HG02943 (cell line): ENCODE data around the gene PLOD3.

Experiments used
- ATAC-seq: cut with Tn5 transposase; IDR thresholded peaks from one replicate; pipeline ENCODE4 v1.9.1; 2021; ENCODE audit warnings: mild to moderate bottlenecking, low read depth, moderate library complexity; ENCODE audit not compliant: unreplicated experiment

Gene PLOD3

GRCh38 chr7:101239191-101239950, 22.0 kb upstream of the PLOD3 start:
- no peak for ATAC-seq

GRCh38 chr7:101238226-101239182, 21.1 kb upstream of the PLOD3 start:
- no peak for ATAC-seq

GRCh38 chr7:101237206-101238067, 20.1 kb upstream of the PLOD3 start, which contains the start of gene CLDN15:
Gene CLDN15, minus strand, starts transcription at chr7:101237802. Its CDS starts 221 bp downstream, at chr7:101237581.
- no peak for ATAC-seq

- no peak for ATAC-seq
These were observed 19.0 kb upstream of the PLOD3 start for GRCh38 chr7:101236292-101236835.

DNA sequence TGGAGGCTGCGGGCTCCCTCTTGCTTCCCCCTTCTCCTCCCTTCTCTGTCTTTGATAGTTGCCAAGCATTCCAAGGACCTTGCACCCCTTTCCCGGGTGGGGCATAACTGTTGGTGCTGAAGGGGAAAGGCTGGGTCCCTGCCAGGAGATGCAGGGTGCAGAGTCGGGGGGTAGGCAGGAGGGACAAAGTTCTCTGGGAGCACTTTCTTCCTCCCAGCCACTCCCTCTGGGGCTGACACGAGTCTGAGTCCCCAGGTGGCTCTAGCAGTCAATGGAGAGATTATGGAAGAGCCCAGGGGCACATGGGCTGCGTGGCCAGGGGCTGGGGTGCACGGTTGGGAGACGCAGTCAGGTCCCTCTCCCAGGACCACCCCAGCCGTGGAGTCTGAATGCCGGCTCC, 18.1 kb upstream of the PLOD3 start:
- no peak for ATAC-seq

DNA sequence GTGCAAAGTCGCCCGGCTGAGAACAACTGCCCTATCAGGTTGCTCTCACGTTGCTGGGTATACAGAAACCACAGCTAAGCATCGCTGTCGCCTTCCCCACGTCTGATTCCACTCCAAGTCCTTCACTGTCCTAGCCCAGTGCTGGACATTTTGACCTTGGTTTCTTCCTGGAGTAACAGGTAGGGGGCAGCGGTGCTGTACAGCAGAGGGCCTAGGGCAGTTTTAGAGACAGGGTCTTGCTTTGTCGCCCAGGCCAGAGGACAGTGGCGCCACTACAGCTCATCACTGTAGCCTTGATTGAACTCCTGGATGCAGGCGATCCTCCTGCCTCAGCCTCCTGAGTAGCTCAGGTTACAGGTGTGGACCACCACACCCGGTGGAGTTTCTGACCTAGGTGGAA, 17.7 kb upstream of the PLOD3 start:
- no peak for ATAC-seq

- ATAC-seq, result no peak
These were observed 17.3 kb upstream of the PLOD3 start for GRCh38 chr7:101234636-101235035.

GRCh38 chr7:101233907-101234547, 16.6 kb upstream of the PLOD3 start:
- ATAC-seq, result no peak

- no peak for ATAC-seq
These were observed 14.9 kb upstream of the PLOD3 start for GRCh38 chr7:101232141-101232850.

GRCh38 chr7:101231644-101232043, 14.3 kb upstream of the PLOD3 start:
- no peak for ATAC-seq

- ATAC-seq, result no peak
These were observed 9.3 kb upstream of the PLOD3 start for GRCh38 chr7:101226721-101227120.

DNA sequence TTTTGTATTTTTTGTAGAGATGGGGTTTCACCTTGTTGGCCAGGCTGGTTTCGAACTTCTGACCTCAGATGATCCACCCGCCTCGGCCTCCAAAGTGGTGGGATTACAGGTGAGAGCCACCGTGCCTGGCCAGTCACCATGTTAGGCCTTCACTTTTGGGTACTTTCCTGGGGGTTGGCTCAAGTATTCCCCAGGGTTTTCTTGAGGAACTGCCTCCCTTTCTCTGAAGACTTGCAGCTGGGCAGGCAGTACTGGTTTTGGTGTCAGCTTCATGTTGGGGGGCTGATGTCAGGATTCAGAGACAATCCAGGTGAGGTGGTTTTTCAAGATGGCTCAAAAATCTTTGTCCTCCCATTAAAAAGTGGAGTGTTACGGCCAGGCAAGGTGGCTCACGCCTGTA, 8.3 kb upstream of the PLOD3 start:
- ATAC-seq, result no peak

GRCh38 chr7:101223528-101223927, 6.1 kb upstream of the PLOD3 start:
- no peak for ATAC-seq

DNA sequence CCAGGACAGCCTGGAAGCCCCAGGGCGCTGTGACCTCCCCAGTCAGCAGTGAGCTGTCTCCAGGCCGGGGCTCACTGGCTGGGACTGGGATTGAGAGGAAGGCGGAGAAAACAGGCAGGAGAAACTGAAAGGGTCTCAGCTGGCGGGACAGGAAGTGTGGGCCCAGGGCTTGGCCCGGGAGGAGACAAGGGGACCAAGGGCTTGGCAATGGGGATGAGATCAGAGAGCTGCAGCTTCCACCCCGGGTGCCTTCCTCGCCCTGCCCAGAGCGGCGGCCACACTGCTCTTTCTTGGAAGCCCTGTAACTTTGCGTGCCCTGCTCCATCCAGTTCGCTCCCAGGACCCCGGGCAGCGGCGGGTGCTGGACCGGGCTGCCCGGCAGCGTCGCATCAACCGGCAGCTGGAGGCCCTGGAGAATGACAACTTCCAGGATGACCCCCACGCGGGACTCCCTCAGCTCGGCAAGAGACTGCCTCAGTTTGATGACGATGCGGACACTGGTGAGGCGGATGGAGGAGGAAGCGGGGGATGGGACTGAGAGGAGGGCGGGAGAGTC, 5.0 kb upstream of the PLOD3 start:
- ATAC-seq, result no peak

DNA sequence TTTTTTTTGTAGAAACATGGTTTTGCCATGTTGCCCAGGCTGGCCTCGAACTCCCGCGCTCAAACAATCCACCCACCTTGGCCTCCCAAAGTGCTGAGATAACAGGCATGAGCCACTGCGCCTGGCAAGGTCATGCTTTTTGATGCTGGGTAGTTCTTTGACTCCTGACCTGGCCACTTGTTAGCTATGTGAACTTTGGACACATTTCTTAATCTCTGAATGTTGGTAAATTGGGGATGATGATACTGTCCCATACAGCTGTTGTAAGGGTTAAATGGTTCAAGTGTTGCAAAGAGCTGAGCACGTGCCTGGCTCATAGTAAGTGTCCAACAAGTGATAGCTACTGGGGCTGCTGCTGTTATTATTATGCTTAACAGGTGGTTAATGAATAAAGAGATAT, 2.9 kb upstream of the PLOD3 start:
- no peak for ATAC-seq

GRCh38 chr7:101218236-101219125, 1.1 kb upstream of the PLOD3 start:
- peak; percentile 6 for ATAC-seq

DNA sequence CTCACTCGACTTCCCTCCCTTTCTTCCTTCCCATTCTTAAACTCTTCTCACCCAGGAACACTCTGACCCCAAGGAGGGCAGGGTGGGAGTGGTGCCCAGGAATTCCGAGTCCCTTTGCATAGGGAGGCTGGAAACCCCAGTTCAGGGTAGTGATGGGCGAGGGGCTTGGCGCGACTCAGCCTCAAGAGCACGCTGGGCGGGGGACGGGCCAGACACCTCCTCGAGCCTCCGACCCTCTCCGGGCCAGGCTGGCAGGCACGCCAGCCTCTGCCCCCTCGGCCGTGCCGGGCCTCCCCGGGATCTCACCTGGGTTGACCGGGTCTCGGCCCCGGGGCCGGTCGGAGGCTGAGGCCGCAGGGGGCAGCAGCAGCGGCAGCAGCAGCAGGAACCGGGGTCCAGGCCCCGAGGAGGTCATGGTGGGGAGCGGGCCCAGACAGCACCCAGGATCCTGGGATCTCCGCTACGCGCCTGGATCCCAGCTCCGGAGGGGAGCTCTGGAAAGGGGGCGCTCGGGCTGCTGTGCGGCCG, 457 bp downstream of the PLOD3 start:
- ATAC-seq, result no peak
